ENCODE data around the gene TLCD4.
A peak's percentile ranks its signal among the peaks of the same experiment; 100 is the strongest.
"Not testable (repeated sequence)": the region's sequence is repeated elsewhere in the genome, so short reads cannot be mapped to it uniquely, and the experiment has no call there.

The TLCD4 gene

DNA sequence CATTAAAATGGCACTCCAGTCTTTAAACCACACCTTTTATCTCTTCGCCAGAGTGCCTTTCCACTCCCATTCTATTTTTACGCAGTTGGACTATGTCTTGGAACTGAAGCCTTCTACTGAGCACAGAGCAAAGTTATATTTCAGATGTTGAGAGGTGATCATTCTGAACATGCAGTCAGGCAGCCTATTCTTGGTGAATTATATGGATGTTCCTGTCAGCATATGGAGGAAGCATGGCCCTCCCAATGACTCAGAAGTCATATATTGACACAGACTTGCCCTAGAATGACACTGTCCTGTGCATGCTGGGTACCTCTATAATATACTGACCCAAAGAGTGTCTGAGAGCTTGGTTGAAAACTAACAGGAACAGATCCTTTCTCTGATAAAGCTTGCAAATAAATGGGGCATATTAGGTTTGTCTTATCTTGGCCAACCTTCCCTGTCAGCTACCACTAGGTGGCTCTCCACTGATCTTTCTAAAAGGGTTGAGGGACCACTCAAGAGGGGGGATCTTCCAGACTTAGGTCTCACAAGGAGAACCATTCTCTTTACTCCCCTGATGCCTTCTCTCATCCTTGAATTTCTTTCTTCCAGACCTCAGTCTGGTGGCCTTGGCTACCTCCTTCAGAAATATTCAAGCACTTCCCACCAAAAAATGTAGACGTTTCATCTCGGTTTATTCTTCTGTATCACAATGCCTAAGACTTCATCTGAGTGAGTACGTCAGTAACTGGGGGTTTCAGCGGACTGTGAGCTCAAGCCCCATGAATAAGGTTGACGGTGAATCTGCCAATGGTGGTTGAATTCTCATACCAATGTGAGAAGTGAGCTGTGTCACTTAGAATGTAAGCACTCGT is 32.6 kb upstream of the TLCD4 start:
- H3K4me3 Mint-ChIP-seq = no peak overlapping the region
- no peak overlapping the region for H3K27ac Mint-ChIP-seq
- peaks cover 3% of the 10 kb centered on the region for H3K27me3 Mint-ChIP-seq (ENCODE audit: low read depth, poor library complexity)
- H3K36me3 Mint-ChIP-seq (ENCODE audit: low read depth) = peaks cover 4% of the 10 kb centered on the region
- TF ChIP-seq, protein P1, sequence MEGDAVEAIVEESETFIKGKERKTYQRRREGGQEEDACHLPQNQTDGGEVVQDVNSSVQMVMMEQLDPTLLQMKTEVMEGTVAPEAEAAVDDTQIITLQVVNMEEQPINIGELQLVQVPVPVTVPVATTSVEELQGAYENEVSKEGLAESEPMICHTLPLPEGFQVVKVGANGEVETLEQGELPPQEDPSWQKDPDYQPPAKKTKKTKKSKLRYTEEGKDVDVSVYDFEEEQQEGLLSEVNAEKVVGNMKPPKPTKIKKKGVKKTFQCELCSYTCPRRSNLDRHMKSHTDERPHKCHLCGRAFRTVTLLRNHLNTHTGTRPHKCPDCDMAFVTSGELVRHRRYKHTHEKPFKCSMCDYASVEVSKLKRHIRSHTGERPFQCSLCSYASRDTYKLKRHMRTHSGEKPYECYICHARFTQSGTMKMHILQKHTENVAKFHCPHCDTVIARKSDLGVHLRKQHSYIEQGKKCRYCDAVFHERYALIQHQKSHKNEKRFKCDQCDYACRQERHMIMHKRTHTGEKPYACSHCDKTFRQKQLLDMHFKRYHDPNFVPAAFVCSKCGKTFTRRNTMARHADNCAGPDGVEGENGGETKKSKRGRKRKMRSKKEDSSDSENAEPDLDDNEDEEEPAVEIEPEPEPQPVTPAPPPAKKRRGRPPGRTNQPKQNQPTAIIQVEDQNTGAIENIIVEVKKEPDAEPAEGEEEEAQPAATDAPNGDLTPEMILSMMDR (IDR thresholded peaks at IDR 0.05) = peak; percentile 54
- peak; percentile 13 for DNase-seq
- peaks cover 18% of the 10 kb centered on the region for H3K4me1 Mint-ChIP-seq
- peaks cover 13% of the 10 kb centered on the region for H3K9me3 Mint-ChIP-seq

- Mint-ChIP-seq H3K36me3 (ENCODE audit: low read depth) (peaks cover 4% of the 10 kb centered on the region), H3K27ac (no peak overlapping the region)
- TF ChIP-seq, protein P1 (IDR thresholded peaks at IDR 0.05) = no peak
These were observed 31.8 kb upstream of the TLCD4 start for GRCh38 chr1:95085376-95085775.

DNA sequence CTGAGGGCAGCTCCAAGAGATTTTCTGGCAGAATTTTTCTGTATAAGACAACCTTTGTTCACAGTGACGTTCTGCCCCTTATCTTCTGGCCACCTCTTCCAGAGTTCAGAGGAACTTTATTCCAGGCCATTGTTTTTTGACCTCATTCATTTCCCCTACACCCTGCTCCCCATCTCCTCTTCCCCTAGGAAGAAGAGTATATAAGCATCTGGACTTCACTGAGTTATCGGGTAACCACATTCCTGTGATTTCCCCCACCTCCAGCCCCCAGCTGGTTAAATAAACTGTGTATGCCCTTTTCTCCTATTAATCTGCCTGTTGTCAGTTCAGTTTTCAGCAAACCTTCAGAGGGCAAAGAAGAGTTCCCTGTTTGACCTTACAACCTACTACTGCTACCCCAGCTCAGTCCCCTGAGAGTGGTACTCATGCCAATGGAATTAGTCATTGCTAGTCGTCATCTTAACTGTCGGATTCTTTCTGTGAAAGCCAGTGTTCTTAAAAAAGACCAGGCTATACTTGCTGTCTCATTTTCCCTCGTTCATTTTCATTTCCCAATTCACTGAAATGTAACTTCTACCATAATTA is 30.1 kb upstream of the TLCD4 start:
- DNase-seq = peak; percentile 26

More at GRCh38 chr1:95085376-95085775, 31.8 kb upstream of the TLCD4 start:
- Mint-ChIP-seq H3K4me3 (no peak overlapping the region), H3K9me3 (peaks cover 22% of the 10 kb centered on the region), H3K27me3 (ENCODE audit: low read depth, poor library complexity) (peaks cover 5% of the 10 kb centered on the region), H3K4me1 (peaks cover 18% of the 10 kb centered on the region)
- no peak for DNase-seq

GRCh38 chr1:95088303-95088702 is 28.9 kb upstream of the TLCD4 start:
- Mint-ChIP-seq H3K27ac (no peak overlapping the region), H3K36me3 (ENCODE audit: low read depth) (peaks cover 4% of the 10 kb centered on the region), H3K27me3 (ENCODE audit: low read depth, poor library complexity) (peaks cover 9% of the 10 kb centered on the region)

More for the DNA sequence above, 30.1 kb upstream of the TLCD4 start:
- H3K4me3 Mint-ChIP-seq = peak overlapping the region; percentile 18
- TF ChIP-seq, protein P1 (IDR thresholded peaks at IDR 0.05) = no peak
- H3K9me3 Mint-ChIP-seq = peaks cover 35% of the 10 kb centered on the region
- H3K4me1 Mint-ChIP-seq = peaks cover 18% of the 10 kb centered on the region
- H3K27me3 Mint-ChIP-seq (ENCODE audit: low read depth, poor library complexity) = peaks cover 9% of the 10 kb centered on the region
- peaks cover 4% of the 10 kb centered on the region for H3K36me3 Mint-ChIP-seq (ENCODE audit: low read depth)
- H3K27ac Mint-ChIP-seq = peak overlapping the region; percentile 98

GRCh38 chr1:95089650-95090287 is 27.4 kb upstream of the TLCD4 start:
- TF ChIP-seq, protein P1 (IDR thresholded peaks at IDR 0.05) = no peak
- Mint-ChIP-seq H3K4me3 (no peak overlapping the region), H3K9me3 (peaks cover 41% of the 10 kb centered on the region), H3K27me3 (ENCODE audit: low read depth, poor library complexity) (peaks cover 9% of the 10 kb centered on the region), H3K4me1 (peaks cover 18% of the 10 kb centered on the region), H3K27ac (no peak overlapping the region), H3K36me3 (ENCODE audit: low read depth) (peaks cover 4% of the 10 kb centered on the region)
- no peak for DNase-seq

More at GRCh38 chr1:95088303-95088702, 28.9 kb upstream of the TLCD4 start:
- peaks cover 18% of the 10 kb centered on the region for H3K4me1 Mint-ChIP-seq
- no peak overlapping the region for H3K4me3 Mint-ChIP-seq
- DNase-seq = no peak
- TF ChIP-seq, protein P1 (IDR thresholded peaks at IDR 0.05) = no peak
- H3K9me3 Mint-ChIP-seq = peaks cover 41% of the 10 kb centered on the region

GRCh38 chr1:95091290-95091689 is 25.9 kb upstream of the TLCD4 start:
- H3K4me1 Mint-ChIP-seq; DNase-seq; H3K27ac Mint-ChIP-seq; H3K4me3 Mint-ChIP-seq; H3K27me3 Mint-ChIP-seq (ENCODE audit: low read depth, poor library complexity); H3K36me3 Mint-ChIP-seq (ENCODE audit: low read depth): not testable (repeated sequence)
- H3K9me3 Mint-ChIP-seq = peaks cover 41% of the 10 kb centered on the region

DNA sequence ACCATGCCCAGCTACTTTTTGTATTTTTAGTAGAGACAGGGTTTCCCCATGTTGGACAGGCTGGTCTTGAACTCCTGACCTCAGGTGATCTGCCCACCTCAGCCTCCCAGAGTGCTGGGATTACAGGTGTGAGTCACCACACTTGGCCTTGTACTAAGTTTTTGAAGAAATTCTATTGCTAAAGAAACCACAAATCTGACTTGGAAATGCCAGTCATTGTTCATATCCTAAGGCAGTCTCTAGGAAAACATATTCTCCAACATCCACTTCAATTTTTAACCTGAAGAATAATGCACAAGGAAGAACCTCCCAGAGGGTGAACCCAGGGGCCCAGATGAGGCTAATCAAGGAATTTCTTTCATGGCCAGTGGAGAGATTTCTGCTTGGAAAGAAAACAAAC is 24.3 kb upstream of the TLCD4 start:
- Mint-ChIP-seq H3K9me3 (peaks cover 41% of the 10 kb centered on the region), H3K27me3 (ENCODE audit: low read depth, poor library complexity) (peaks cover 10% of the 10 kb centered on the region)
- not testable (repeated sequence) for H3K4me3 Mint-ChIP-seq; H3K4me1 Mint-ChIP-seq; H3K36me3 Mint-ChIP-seq (ENCODE audit: low read depth); H3K27ac Mint-ChIP-seq; DNase-seq

All from nephron progenitor cell (in vitro differentiated cells).